GM18873 (cell line): ENCODE results near the gene NGB.

Experiments used
- ATAC-seq: cut with Tn5 transposase; IDR thresholded peaks from one replicate; pipeline ENCODE4 v1.9.1; 2021; ENCODE audit warnings: mild to moderate bottlenecking, moderate library complexity, moderate number of reproducible peaks; ENCODE audit not compliant: unreplicated experiment, low FRiP score

NGB gene

GRCh38 chr14:77265561-77266335, 5.3 kb downstream of the NGB start:
- ATAC-seq = no peak

- ATAC-seq = no peak
Measured at GRCh38 chr14:77265187-77265515, 5.9 kb downstream of the NGB start.

- no peak for ATAC-seq
Measured at GRCh38 chr14:77264466-77265186, 6.4 kb downstream of the NGB start.

- no peak for ATAC-seq
Measured at GRCh38 chr14:77260631-77261030, 10.4 kb downstream of the NGB start.

GRCh38 chr14:77260199-77260598, 10.8 kb downstream of the NGB start:
- no peak for ATAC-seq

GRCh38 chr14:77259025-77259715, 11.8 kb downstream of the NGB start:
- ATAC-seq = no peak

GRCh38 chr14:77258566-77258965, 12.4 kb downstream of the NGB start:
- ATAC-seq = no peak

GRCh38 chr14:77257700-77258099, 13.3 kb downstream of the NGB start:
- ATAC-seq = no peak

GRCh38 chr14:77256694-77257093, 14.3 kb downstream of the NGB start:
- ATAC-seq = no peak

- no peak for ATAC-seq
Measured at GRCh38 chr14:77253333-77254190, 17.4 kb downstream of the NGB start.

GRCh38 chr14:77251870-77252269, 19.1 kb downstream of the NGB start:
- no peak for ATAC-seq

- ATAC-seq = no peak
Measured at GRCh38 chr14:77250927-77251326, 20.1 kb downstream of the NGB start.

- ATAC-seq = no peak
Measured at GRCh38 chr14:77249286-77249685, 21.7 kb downstream of the NGB start.

- no peak for ATAC-seq
Measured at GRCh38 chr14:77248666-77249065, 22.3 kb downstream of the NGB start.

- no peak for ATAC-seq
Measured at GRCh38 chr14:77246784-77247183, 24.2 kb downstream of the NGB start.

- ATAC-seq = no peak
Measured at GRCh38 chr14:77245820-77246219, 25.2 kb downstream of the NGB start.

GRCh38 chr14:77243853-77244252, 27.2 kb downstream of the NGB start:
- ATAC-seq = no peak

- no peak for ATAC-seq
Measured at GRCh38 chr14:77242752-77243151, 28.3 kb downstream of the NGB start.

GRCh38 chr14:77241955-77242354, 29.1 kb downstream of the NGB start:
- ATAC-seq = no peak

- no peak for ATAC-seq
Measured at GRCh38 chr14:77240336-77240915, 30.6 kb downstream of the NGB start.
